HG03103 (cell line): ENCODE data around the gene RBM8A.

Experiments used
- ATAC-seq: cut with Tn5 transposase; IDR thresholded peaks from one replicate; pipeline ENCODE4 v1.9.1; 2021; ENCODE audit warnings: low read depth; ENCODE audit not compliant: unreplicated experiment

Gene RBM8A

DNA sequence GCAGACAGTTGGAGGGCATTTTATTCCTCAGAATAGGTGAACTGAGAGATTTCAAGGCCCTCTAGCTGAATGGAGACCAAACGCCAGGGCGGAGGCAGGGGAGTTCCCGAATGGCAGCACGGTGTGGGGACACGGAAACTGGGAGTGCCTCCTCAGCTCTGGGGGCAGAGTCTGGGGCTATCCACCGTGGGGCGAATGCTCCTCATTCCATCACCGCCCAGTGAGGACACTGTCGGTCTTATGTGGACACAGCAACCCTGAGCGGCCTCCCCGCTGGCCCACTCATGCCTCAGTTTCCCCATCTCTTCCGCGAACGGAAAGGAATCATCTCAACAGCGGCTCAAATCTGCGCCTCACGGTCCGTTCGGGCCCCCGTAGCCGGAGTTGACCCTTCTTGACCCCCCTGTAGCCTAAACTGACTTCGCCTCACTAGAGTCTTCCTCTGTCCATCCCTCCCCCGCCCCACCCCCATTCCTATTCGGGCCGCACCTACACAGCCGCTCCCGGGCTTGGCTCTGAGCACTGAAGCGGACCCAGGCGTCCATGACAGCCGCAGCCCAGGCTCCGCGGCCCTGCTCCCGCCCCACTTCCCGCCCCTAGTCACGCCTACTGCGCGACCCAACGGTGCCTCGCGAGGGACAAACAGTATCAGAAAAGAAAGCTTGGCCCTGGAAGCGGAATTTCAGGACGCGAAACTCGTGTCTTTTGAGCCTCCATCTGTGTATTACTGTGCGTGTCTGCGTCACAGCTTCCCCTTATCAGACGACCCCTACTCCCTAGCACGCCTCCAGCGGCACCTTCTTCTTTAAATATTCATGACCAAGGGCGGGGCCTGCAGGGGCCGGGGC is 8.9 kb downstream of the RBM8A start, which contains the start of gene PEX11B:
TSS of gene PEX11B (minus strand) at position 574 of the 848 bp plus-strand sequence. CDS start at position 545, 29 bp downstream.
- ATAC-seq, result peak; percentile 75

DNA sequence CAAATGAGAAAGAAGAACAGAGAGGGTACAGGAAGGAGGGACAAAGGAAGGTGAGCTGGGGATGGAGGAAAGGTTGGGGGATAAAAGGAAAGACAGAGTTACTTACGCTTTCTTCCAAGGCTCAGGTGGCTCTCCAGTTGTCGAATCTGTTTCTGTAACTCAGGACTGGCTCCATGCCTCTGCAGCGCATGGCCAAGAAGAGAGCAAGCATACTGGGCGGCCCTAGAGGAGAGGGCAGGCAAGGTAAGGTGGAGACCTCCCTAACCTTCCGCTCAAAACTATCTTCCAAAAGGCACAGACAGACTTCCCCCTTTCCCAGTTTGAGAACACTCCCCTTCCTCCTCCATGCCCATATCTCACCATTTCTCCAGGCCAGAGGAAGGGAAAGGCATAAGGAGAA is 9.7 kb downstream of the RBM8A start:
- no peak for ATAC-seq

DNA sequence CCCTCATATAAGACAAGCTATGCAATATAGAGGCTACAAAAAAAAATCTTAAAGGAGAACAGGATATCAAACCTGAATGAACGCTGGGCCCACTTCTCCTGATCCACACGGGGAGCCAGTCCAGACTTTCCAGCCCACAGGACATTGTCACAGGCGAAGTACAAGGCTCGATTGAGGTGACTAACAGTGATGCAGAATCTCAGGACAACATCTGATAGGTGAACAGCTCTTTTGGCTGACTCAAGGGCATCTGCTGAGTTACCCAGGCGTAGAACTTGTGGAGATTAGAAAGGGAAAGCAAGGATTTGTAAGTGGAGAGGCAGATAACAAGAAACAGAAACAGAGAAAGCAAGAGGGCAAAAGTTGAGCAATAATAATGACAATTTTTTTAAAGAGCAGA is 10.5 kb downstream of the RBM8A start:
- no peak for ATAC-seq

DNA sequence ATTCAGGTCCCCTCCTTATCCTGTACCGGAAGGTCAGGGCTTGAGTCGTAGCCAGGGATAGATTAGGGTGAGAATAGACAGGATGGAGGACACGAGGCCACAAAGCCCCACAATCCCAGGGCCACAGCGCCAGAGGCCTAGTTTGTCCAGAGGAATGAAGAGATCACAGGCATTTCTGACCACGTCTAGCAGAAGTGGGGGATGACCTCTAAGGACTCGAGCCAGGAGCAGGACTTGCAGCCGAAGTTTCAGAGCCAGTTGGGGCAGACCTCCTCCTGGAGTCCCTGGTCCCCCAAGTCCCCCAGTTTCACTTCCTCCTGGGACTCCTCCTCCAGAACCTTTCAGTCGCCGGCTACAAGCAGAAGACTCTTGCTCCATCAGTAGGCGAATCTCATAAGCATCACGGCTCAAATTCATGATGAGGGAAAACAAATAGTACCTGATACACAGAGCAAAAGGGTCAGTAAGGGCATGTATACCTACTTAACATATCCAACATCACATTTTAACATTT is 15.1 kb downstream of the RBM8A start:
- ATAC-seq, result no peak

DNA sequence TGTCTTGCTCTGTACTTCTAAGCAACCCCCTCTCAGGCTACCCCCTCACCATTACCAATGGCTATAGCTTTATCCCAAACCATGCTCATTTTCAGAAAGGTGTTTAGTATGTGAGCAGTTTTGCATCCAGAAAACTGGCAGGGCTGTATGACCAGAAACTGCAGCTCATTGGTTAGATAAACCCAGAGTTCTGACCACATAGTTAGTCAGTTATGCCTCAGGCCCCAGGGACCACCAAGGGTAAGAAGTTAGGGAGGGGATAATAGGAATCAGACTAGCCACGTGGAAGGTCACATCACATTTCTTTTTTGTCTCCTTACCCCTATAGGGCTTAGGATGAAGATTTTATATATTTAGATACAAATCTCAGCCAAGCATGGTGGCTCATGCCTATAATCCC is 18.6 kb downstream of the RBM8A start:
- no peak for ATAC-seq

DNA sequence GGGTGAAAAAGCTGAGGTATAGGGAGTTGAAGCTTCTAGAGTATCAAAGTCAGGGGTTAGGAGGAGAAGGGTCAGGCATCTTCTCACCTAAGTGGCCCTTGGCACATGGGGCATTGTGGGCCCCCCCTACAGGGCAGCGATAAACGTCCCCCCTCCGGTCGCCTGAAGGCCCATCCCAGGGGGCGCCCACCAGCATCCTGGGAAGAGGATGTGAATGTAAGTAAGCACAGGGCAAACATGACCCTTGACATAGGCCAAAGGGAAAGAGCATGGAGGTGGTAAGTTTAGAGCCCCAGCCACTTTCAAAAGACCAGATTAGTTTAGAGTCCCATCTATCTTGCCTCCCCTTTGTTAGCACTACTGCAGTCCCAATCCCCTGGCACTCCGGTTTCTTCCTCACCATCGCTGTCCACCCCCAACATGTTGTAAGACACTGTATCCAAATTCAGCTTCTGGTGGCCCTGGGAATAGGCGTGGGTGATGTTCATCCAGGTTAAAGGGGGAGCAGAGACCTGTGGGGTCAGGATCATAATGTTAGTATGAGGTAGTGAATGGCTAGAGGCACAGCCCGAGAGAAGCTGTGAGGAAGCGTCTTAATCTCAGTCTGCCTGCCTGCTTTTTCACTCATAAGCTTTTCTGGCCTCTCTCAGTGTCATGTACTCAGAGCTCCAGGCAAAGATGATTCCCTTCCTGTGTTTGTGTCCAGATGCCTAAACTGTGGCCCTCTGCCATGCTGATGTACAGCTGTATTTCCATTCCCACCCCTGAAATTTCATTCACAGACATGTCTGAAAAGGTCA is 20.1 kb downstream of the RBM8A start:
- no peak for ATAC-seq

DNA sequence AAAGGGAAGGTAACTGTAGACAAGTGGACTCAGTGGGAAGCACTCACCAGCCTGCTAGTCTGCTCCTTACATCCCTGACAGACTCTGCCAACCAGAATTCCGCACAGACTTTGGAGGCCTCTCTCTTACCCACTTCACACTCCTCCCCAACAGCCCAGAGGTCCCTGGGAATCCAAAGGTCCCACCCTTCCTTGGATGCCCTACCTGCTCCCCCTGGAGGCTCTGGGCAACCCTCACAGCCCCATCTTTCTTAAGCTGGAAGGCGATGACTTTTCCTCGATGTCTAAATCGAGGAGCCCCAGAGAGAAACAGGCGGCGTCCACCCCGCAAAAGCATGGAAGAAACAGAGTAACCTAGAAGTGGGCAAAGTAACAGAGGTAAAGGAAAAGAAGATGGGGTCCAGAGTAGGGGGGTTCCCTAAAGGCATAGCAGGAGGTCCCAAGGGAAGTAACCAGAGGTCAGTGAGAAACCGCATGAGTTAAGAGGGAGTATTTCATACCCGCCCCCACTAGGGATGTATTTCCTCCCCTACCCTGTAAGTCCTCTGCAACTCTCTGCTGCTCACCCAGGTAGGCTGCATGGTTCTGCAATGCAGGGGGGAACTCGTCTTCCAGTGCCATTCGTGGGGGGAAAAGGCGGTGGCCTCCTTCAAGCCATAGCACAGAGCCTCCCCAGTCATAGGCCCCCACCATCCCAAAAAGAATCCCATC is 25.8 kb downstream of the RBM8A start:
- no peak for ATAC-seq

DNA sequence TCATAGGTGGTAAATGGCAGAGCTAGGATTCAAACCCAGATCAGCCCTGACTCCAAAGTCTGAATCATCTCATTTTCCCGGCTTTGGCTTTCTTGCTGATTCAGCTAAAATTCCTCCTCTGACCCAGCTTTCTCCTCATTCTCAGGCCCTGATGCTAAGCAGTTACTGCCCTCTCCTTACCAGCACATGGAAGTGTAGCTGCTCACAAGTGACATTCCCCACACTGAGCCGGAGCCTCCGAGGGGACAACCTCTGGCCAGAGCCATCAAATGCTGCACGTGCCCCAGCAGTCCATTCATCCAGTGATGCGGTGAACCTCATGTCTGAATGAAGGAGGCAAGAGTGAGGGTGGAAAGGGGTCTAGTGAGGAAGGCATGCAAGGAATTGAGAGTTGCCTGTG is 28.5 kb downstream of the RBM8A start:
- ATAC-seq, result no peak

DNA sequence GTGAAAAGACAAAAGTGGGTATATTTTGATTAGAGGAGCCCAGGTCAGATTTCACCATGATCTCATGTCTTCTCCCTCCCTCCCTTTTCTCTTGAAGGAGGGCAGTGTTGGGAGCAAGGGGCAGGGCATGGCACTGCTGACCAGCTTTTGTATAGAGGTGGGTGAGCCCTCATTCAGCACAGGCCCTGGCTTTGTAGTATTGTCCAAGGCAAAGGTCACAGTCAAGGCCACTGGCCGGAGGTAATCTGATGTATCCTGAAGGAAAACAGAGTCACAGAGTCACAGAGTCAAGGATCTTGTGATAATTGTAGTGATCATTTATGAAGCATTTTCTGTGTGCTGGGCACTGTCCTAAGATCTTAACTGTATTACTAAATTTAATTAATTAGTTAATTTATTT is 29.3 kb downstream of the RBM8A start:
- ATAC-seq, result no peak

DNA sequence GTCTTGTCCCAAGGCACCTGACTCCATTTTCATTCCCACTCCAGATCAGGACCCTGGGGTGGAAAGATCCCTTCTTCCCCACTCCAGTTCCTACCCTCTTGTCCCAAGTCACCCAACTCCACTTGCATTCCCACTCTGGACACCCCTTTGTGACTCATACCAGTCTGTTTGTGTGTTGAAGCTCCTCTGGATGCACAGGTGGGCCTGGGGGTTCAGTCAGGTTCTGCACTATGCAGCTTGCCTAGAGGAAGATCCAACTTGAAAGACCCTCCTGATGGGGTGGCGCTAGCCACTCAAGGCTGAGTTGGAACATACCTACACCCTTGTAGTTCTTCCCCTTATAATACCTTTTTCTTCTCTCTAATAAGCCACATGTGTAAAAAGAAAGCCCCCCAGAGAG is 31.8 kb downstream of the RBM8A start:
- no peak for ATAC-seq

DNA sequence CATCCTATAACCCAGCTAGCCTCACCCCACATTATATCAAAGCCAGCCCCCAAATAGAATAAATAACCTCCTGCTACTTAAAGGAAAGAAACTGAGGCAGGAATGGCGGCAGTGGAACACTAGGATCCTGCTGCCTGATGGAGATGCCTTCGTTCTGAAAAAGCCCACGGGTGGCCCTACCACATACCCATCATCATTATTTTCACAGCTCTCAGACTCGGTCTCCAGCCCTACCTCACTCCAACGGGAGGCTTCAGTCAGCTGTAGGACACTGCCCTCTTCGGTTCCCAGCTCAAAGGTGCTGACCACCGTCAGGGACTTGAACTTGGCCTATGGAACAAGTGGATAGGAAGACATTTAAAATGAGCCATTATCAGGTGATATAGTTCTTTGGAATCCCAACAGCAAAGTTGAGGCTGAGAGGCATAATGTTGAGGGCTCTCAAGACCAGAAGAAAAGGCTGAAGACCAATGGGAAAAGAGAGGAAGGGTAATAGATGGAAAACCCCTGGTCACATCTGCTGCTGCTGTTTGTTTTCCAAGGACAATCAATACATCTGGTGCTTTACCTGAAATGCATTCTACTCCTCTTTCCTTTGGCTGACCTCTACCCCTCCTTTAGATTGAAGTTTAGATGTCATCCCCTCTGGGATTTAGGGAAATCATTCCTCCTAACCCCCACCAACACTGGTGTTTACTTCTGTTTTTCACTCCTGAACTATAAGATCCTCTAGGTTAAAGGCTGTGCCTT is 33.8 kb downstream of the RBM8A start:
- ATAC-seq, result no peak

DNA sequence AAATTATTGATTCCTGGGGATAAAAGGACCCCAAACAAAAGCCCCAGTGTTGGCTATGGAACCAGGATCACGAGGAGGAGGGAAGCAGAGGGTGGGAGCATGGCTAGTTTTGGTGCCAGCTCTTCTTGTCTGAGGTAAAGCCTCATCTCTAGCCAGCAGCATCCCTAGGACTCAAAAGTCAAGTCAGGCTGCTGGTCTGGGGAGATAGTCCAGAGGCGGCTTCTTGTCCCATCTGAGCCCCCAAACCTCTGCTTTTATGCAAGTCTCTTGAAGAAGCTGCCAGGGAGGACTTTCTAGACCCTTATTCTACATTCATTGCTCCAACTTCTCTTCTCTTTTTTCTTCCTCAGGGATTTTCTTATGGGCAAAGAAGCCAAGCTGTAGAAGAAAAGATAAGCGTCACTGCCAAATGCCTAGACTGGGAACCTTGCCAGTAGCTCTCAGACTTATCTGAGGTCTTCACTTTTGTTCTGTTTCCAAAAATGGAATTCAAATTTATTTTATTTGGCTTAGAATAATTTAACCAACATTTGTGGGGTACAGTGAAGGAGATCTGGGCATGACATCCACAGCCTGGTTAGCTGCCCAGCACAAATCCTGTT is 34.7 kb downstream of the RBM8A start:
- no peak for ATAC-seq

DNA sequence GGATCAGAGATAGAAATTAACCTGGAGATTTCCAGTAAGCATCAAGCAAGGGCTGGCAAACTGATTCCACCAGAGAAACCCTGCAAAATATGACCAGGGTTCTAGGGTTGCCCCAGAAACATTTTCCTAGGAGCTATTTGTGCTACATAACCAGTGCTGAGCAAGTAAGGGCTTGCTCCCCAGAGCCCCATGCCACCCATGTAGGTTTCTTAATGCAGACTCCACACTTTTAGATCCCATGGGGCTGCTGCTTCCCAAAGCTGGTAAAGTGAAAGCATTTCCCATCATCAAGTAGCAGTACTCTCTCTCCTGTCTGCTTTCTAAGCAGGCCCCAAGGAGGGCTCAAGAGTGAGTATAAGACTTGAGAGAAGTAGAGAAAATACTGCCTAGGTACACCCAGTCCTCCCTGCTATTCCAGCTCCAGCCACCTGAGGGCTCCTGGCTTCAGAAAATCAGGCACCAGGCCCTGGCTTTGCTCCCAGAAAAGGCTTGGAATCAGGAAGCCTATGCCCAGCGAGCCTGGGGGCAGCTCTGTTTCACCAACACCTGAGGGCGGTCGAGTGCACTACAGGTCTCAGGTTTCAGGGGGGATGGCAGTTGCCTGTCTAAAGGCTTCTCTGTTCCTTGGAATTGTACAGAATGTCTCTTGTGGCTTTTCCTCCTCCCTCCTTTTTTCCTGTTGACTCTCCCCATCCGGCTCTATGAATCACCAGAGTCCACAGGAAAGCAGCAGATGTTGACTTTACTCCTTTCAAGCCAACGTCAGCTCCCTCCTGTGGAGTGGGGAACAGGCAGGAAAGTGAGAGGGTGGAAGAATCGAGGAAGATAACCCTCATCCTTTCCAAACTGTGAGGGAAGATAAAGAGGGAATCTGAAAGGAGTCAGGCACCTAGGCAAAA is 35.4 kb downstream of the RBM8A start:
- ATAC-seq, result no peak

DNA sequence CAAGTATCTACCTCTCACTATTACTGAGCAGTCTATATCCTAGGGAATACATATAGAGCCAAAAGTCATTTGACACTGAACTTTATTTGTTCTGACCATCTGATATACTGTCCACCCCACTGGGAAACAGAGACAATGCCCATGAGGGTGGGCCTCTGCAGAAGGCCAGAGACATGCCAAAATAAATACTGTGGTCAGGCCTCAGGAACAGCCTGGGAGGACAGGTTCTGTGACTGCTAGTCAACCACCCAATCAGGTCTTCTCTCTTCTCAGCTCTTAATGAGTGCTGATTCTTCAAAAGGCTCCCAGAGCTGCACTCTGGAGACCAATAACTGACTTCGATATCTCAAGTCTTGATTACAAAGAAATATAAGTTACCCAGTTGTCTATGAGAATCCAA is 36.1 kb downstream of the RBM8A start:
- ATAC-seq, result no peak

DNA sequence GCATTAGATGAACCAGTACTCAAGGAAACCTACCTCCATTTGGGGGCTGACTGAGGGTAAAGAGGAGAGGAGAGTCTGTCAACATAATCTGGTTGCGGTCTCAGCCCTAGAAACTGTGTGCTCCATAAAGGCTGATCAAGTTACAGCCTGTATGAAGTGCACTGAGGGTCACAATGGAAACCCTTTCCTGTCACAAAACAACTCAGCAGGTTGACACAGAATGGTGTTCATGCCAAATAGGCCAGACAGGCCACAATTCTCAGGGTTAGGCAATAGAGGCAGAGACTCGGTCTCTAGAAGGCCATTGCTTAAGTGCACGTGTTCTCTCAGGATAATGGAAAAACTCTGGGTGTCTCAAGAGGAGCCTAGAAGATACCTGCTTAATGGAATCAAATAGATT is 37.6 kb downstream of the RBM8A start:
- no peak for ATAC-seq

DNA sequence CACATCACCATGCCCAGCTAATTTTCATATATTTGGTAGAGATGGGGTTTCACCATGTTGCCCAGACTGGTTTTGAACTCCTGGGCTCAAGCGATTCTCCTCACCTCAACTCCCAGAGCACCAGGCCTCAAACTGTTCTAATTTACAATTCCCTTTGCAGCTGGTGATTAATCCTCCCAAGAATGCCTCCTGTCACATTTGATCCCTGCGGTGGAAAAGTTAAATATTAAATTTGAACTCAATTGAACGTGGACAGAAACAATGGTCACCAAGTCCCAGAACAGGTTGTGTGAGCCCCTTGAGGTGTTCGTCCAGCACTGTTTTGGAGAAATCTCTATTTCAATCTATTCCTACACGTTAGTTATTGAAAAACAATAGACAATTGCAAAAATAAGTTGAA is 39.7 kb downstream of the RBM8A start:
- ATAC-seq, result no peak

DNA sequence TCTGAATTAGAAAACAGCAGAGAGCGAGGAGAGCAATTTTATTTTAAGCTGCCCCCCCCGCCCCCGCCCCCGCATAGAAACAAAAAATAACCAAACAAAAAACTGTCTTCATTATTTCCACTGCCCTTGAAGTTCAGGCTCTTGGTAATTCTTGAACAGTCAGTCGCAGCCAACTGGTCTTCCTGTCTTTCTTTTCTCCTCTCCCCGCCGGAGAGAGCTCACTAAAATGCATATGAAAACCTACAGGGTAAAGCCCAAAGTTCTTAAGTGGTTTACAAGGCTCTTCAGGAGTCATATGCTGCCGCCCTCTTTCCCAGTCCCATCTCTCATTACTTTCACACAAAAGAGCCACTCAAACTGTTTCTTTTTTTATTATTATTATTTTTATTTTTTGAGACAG is 40.5 kb downstream of the RBM8A start:
- ATAC-seq, result no peak

DNA sequence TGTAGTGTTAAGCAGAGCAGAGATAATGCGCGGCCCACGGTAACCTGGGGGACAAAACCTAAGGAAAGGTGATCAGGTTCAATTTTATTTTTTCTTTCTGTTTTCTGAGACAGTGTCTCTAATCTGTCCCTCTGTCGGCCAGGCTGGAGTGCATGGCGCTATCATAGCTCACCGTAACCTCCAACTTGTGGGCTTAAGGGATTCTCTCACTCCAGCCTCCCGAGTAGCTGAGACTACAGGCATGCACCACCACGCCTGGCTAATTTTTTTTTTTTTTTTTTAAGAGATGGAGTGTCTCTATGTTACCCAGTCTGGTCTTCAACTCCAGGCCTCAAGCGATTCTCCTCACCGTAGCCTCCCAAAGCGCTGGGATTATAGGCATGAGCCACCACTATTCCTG is 40.9 kb downstream of the RBM8A start:
- ATAC-seq, result no peak

DNA sequence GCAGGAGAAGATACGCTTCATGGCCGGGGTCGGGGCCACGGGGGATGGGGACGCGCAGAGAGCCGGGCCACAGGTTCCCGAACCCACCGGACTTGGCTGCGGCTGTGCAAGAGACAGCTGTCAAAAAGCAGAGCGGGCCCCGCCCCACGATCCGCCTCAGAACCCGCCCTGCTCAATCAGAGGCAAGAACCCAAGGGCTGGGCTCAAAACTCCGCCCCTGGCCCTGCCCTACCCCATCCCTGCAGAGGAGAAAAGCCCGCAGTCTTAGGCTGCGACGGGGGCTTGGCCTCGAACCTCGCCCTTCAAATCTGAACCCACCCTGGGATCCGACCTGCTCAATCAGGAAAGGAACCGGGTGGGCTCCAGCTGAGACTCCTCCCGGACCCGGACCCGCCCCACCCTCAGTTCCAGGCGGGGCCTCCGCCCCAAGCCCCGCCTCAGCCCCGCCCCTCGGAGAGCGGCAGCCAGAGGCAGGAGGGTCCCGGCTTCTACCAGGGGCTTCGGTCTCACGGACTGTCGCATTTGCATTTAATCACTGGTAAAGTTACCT is 41.5 kb downstream of the RBM8A start, which contains the start of gene ANKRD35:
TSS of gene ANKRD35 (minus strand) at position 129 of the 550 bp plus-strand sequence. CDS start at position 21, 108 bp downstream.
- peak; percentile 97 for ATAC-seq
